Hepatocyte (in vitro differentiated cells): ENCODE data around the gene PLPP6. TPM values are rescaled to one million over a fixed set of nuclear protein-coding genes. Genes with fewer than 3 reads are reported as not detected.

Experiments
- DNase-seq: peaks from one replicate; pipeline ENCODE4 v3.0.0-alpha.2; 2016; ENCODE audit warnings: low spot score
- H2AFZ ChIP-seq: fragments of 200-600 bp; sonication (generic); 2 replicates; pipeline ENCODE4 v1.6.0; 2016; ENCODE audit warnings: antibody characterized with exemption, mild to moderate bottlenecking
- H3K27ac ChIP-seq: fragments of 200-600 bp; sonication (generic); 2 replicates; pipeline ENCODE4 v1.5.1; 2016; ENCODE audit warnings: mild to moderate bottlenecking
- H3K27me3 ChIP-seq: fragments of 200-600 bp; sonication (generic); 2 replicates; pipeline ENCODE4 v1.6.1; 2016
- H3K36me3 ChIP-seq: fragments of 200-600 bp; sonication (generic); replicated peaks from 2 replicates; pipeline ENCODE4 v1.5.1; 2016; ENCODE audit warnings: low read depth; ENCODE audit not compliant: insufficient read depth
- H3K4me1 ChIP-seq: fragments of 200-600 bp; sonication (generic); 2 replicates; pipeline ENCODE4 v1.5.1; 2016; ENCODE audit warnings: mild to moderate bottlenecking, moderate library complexity; ENCODE audit not compliant: insufficient read depth
- H3K4me2 ChIP-seq: fragments of 200-600 bp; sonication (generic); 2 replicates; pipeline ENCODE4 v1.6.0; 2016
- H3K4me3 ChIP-seq: fragments of 200-600 bp; sonication (generic); 2 replicates; pipeline ENCODE4 v1.5.1; 2016; ENCODE audit warnings: mild to moderate bottlenecking
- H3K79me2 ChIP-seq: fragments of 200-600 bp; sonication (generic); 2 replicates; pipeline ENCODE4 v1.6.0; 2017; ENCODE audit warnings: mild to moderate bottlenecking
- H3K9me2 ChIP-seq: fragments of 200-600 bp; sonication (generic); replicated peaks from 2 replicates; pipeline ENCODE4 v1.6.0; 2017; ENCODE audit warnings: mild to moderate bottlenecking; ENCODE audit not compliant: insufficient read depth
- H3K9me3 ChIP-seq: fragments of 200-600 bp; sonication (generic); 2 replicates; pipeline ENCODE4 v1.5.1; 2016; ENCODE audit warnings: low read depth, mild to moderate bottlenecking
- H4K20me1 ChIP-seq: fragments of 200-600 bp; sonication (generic); 2 replicates; pipeline ENCODE4 v1.6.0; 2016; ENCODE audit warnings: mild to moderate bottlenecking; ENCODE audit not compliant: insufficient read depth, poor library complexity, severe bottlenecking
- EZH2 ChIP-seq: fragments of 200-600 bp; sonication (generic); IDR thresholded peaks from 2 replicates; pipeline ENCODE4 v1.6.1; 2016; ENCODE audit warnings: antibody characterized with exemption, mild to moderate bottlenecking, borderline replicate concordance
- EZH2phosphoT487 ChIP-seq: fragments of 200-600 bp; sonication (generic); IDR thresholded peaks from one replicate; pipeline ENCODE4 v1.6.1; 2018; ENCODE audit warnings: antibody characterized with exemption, mild to moderate bottlenecking, low read depth, moderate library complexity; ENCODE audit not compliant: unreplicated experiment, severe bottlenecking
- WGBS: methylation state at CpG from one replicate; pipeline ENCODE4 v1.1.6; 2016; ENCODE audit warnings: low lambda C conversion rate; ENCODE audit errors: missing lambda C conversion rate; 5-methylcytosine and 5-hydroxymethylcytosine counted together
- polyA plus RNA-seq: library from polyadenylated mRNA; unstranded; fragments of >200 nt; fragmentation: Nextera tagmentation; extraction: Ambion mirVana; gene quantifications from 2 replicates; pipeline ENCODE4 v1.2.1, GENCODE V29; 2016
- total RNA-seq: library from RNA; depleted of rRNA; stranded (reverse); fragments of >200 nt; gene quantifications from 2 replicates; pipeline ENCODE4 v1.2.3, GENCODE V29; 2014
- TF ChIP-seq, protein P1 (sequence below): fragments of 200-600 bp; sonication (generic); IDR thresholded peaks from 2 replicates; pipeline ENCODE4 v1.5.1; 2016; ENCODE audit warnings: antibody characterized with exemption, mild to moderate bottlenecking; ENCODE audit not compliant: poor library complexity

The PLPP6 gene
- total RNA-seq, result 28.1 and 32.1 TPM in 2 replicates
- polyA plus RNA-seq, result 19.6 and 23.5 TPM in 2 replicates

DNA sequence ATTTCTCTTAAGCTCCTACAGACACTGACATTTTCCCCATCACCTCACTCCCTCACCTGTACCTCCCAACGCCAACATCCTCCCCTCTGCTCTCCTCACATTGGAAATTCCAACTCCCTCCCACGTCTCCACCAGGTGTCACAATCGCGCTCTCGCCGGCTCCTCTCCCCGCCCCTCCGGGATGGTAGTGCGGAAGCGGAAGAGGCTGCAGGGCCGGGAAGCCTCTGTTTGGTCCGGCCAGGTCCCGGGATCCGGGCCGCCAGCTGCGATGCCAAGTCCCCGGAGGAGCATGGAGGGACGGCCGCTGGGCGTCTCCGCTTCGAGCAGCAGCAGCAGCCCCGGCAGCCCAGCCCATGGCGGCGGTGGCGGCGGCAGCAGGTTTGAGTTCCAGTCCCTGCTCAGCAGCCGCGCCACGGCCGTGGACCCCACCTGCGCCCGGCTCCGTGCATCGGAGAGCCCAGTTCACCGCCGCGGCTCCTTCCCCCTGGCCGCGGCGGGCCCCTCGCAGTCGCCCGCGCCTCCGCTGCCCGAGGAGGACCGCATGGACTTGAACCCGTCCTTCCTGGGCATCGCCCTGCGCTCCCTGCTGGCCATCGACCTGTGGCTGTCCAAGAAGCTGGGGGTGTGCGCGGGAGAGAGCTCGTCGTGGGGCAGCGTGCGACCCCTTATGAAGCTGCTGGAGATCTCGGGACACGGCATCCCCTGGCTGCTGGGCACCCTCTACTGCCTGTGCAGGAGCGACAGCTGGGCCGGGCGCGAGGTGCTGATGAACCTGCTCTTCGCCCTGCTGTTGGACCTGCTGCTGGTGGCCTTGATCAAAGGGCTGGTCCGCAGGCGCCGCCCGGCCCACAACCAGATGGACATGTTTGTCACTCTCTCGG is at the start of gene PLPP6:
Gene PLPP6 (plus strand): TSS at position 187 of the 881 bp plus-strand sequence. CDS start 82 bp downstream, at position 269.
- Histone ChIP-seq H3K79me2 (peaks cover 25% of the 10 kb centered on the region), H2AFZ (peak within 1 kb of the TSS; percentile 87), H3K9me2 (no peaks in the 10 kb centered on the region), H3K27ac (peak within 1 kb of the TSS; percentile 96), H4K20me1 (no peaks in the 10 kb centered on the region), H3K36me3 (no peaks in the 10 kb centered on the region), H3K4me2 (peak within 1 kb of the TSS; percentile 93), H3K9me3 (no peaks in the 10 kb centered on the region), H3K27me3 (no peaks in the 10 kb centered on the region), H3K4me1 (peaks cover 39% of the 10 kb centered on the region), H3K4me3 (peak within 1 kb of the TSS; percentile 93)
- TF ChIP-seq, protein P1, sequence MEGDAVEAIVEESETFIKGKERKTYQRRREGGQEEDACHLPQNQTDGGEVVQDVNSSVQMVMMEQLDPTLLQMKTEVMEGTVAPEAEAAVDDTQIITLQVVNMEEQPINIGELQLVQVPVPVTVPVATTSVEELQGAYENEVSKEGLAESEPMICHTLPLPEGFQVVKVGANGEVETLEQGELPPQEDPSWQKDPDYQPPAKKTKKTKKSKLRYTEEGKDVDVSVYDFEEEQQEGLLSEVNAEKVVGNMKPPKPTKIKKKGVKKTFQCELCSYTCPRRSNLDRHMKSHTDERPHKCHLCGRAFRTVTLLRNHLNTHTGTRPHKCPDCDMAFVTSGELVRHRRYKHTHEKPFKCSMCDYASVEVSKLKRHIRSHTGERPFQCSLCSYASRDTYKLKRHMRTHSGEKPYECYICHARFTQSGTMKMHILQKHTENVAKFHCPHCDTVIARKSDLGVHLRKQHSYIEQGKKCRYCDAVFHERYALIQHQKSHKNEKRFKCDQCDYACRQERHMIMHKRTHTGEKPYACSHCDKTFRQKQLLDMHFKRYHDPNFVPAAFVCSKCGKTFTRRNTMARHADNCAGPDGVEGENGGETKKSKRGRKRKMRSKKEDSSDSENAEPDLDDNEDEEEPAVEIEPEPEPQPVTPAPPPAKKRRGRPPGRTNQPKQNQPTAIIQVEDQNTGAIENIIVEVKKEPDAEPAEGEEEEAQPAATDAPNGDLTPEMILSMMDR, result peak; percentile 59
- TF ChIP-seq EZH2phosphoT487, result no peak
- DNase-seq, result peak; percentile 95
- 2% methylated on average over 68 of the region's 70 CpGs for WGBS

DNA sequence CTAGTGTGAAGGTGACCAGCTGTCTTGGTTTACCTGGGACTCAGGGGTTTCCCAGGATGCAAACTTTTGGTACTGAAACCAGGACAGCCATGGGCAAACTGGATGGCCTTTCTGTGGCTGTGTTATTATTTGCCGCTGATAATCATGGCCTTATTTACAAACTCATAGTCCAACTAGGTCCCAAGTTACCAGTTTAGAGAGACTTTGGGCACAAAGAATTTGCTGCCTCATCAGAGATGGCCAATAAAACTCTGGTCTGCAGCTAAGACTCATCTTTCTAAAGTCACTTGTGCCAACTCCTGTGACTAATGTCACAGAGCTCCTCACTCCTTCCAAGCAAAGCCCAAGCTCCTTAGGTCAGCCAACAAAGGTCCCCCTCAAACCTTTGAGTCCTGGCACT is 47.5 kb upstream of the PLPP6 start:
- no peak overlapping the region for H3K4me2 ChIP-seq
- DNase-seq, result no peak
- WGBS, result 95% methylated on average over 1 of the region's 1 CpG

DNA sequence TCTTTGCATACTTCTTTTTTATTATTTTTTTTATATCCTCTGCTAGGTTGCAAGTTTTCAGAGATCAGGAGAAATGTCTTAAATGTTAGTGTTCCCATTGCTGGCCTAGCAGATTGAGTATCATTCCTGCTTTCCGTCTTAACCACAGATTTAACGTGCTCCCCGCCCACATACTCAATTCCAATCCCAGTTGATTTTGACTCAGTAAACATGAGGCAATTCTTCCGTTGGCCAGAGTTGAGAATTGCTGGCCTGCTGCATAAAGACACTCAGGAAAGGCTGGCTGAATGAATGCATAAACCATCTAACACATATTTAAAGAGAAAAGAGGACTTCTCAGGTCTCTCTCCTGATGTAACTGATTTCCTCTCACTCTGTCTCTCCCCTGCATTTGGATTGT is 46.8 kb upstream of the PLPP6 start:
- Histone ChIP-seq H3K4me1 (no peaks in the 10 kb centered on the region), H3K9me3 (no peaks in the 10 kb centered on the region), H3K27ac (no peak overlapping the region), H3K79me2 (no peaks in the 10 kb centered on the region), H3K4me3 (no peak overlapping the region), H4K20me1 (no peaks in the 10 kb centered on the region), H3K27me3 (no peaks in the 10 kb centered on the region), H2AFZ (no peak overlapping the region), H3K4me2 (no peak overlapping the region), H3K36me3 (no peaks in the 10 kb centered on the region), H3K9me2 (no peaks in the 10 kb centered on the region)
- WGBS, result 51% methylated on average over 4 of the region's 4 CpGs
- DNase-seq, result no peak
- TF ChIP-seq, protein P1, result no peak
- TF ChIP-seq EZH2phosphoT487 (no peak), EZH2 (no peak)

More for the DNA sequence above, 47.5 kb upstream of the PLPP6 start:
- Histone ChIP-seq H3K27me3 (no peaks in the 10 kb centered on the region), H3K27ac (no peak overlapping the region), H2AFZ (no peak overlapping the region), H3K9me2 (no peaks in the 10 kb centered on the region), H3K4me1 (no peaks in the 10 kb centered on the region), H3K4me3 (no peak overlapping the region), H3K9me3 (no peaks in the 10 kb centered on the region), H3K36me3 (no peaks in the 10 kb centered on the region), H3K79me2 (no peaks in the 10 kb centered on the region), H4K20me1 (no peaks in the 10 kb centered on the region)
- TF ChIP-seq EZH2phosphoT487, result no peak
- TF ChIP-seq EZH2, result no peak
- TF ChIP-seq, protein P1, result no peak
